Limb (tissue), 2 donors: ENCODE data around the gene COL20A1.

ENCODE experiments used
- DNase-seq, 2 donors: peaks; one replicate each; pipeline ENCODE4 v3.0.0-alpha.2; 2016; ENCODE audit errors: extremely low spot score in 2 of 2

Gene COL20A1

GRCh38 chr20:63277466-63278272, 15.3 kb upstream of the COL20A1 start:
- no peak for DNase-seq

GRCh38 chr20:63278661-63279060, 14.3 kb upstream of the COL20A1 start:
- no peak for DNase-seq

- DNase-seq, result no peak
Measured at GRCh38 chr20:63279931-63280330, 13.1 kb upstream of the COL20A1 start.

- DNase-seq, result no peak
Measured at GRCh38 chr20:63280371-63280770, 12.6 kb upstream of the COL20A1 start.

GRCh38 chr20:63280929-63281545, 11.9 kb upstream of the COL20A1 start:
- no peak for DNase-seq

- no peak for DNase-seq
Measured at GRCh38 chr20:63281742-63282665, 11.0 kb upstream of the COL20A1 start.

GRCh38 chr20:63282946-63283345, 10.0 kb upstream of the COL20A1 start:
- DNase-seq, result no peak

- DNase-seq, result no peak
Measured at GRCh38 chr20:63283397-63284082, 9.4 kb upstream of the COL20A1 start.

GRCh38 chr20:63284083-63284440, 8.9 kb upstream of the COL20A1 start:
- no peak for DNase-seq

- no peak for DNase-seq
Measured at GRCh38 chr20:63284544-63284949, 8.4 kb upstream of the COL20A1 start.

GRCh38 chr20:63284981-63285524, 7.9 kb upstream of the COL20A1 start:
- DNase-seq, result no peak

GRCh38 chr20:63285636-63286615, 7.1 kb upstream of the COL20A1 start:
- DNase-seq, result no peak

- no peak for DNase-seq
Measured at GRCh38 chr20:63286781-63287696, 5.9 kb upstream of the COL20A1 start.

- DNase-seq, result no peak
Measured at GRCh38 chr20:63287697-63288580, 5.0 kb upstream of the COL20A1 start.

- DNase-seq, result no peak
Measured at GRCh38 chr20:63288581-63289251, 4.3 kb upstream of the COL20A1 start.

- DNase-seq, result no peak
Measured at GRCh38 chr20:63289311-63290135, 3.5 kb upstream of the COL20A1 start.
